GM12878 (cell line): ENCODE results near the gene SLC39A7.

ENCODE experiments used
- CHD2 ChIP-seq: IDR thresholded peaks from 2 replicates; pipeline ENCODE4 v1.6.1; 2011; ENCODE audit warnings: low read depth, low read length, improper control_type of control experiment, borderline replicate concordance
- CREB1 ChIP-seq: IDR thresholded peaks from 2 replicates; pipeline ENCODE4 v1.6.1; 2012; ENCODE audit warnings: low read depth, mild to moderate bottlenecking, inconsistent platforms
- CTCF ChIP-seq, 3 experiments: IDR thresholded peaks in 2 of 3; conservative IDR thresholded peaks in 1 of 3; 2 replicates each; pipeline ENCODE4 v1.5.1; 2011; ENCODE audit warnings: low read depth in 3 of 3, low read length in 3 of 3, mild to moderate bottlenecking in 3 of 3, control low read depth in 2 of 3, moderate library complexity in 2 of 3, inconsistent platforms in 1 of 3, mixed read lengths in 1 of 3; ENCODE audit not compliant: control insufficient read depth in 2 of 3, insufficient read depth in 1 of 3; ENCODE audit errors: extremely low read depth in 1 of 3
- EP300 ChIP-seq, 2 experiments: fragments of 150-350 bp in 1 of 2; IDR thresholded peaks; 2 replicates each; pipeline ENCODE4 v1.6.1; 2011 to 2012; ENCODE audit warnings: low read depth in 2 of 2, low read length in 2 of 2, borderline replicate concordance in 1 of 2, improper control_type of control experiment in 1 of 2, inconsistent platforms in 1 of 2; ENCODE audit not compliant: control insufficient read depth in 1 of 2
- FOXK2 ChIP-seq: fragments of 450-650 bp; IDR thresholded peaks from 2 replicates; pipeline ENCODE4 v1.6.1; 2017; ENCODE audit warnings: mild to moderate bottlenecking, moderate library complexity
- NFYB ChIP-seq: IDR thresholded peaks from 2 replicates; pipeline ENCODE4 v1.6.1; 2011; ENCODE audit warnings: low read depth, mild to moderate bottlenecking, low read length, improper control_type of control experiment, moderate library complexity; ENCODE audit not compliant: insufficient read depth
- PBX3 ChIP-seq: IDR thresholded peaks from 2 replicates; pipeline ENCODE4 v1.6.1; 2011; ENCODE audit warnings: mild to moderate bottlenecking, low read depth, low read length, moderate library complexity; ENCODE audit not compliant: insufficient replicate concordance
- POLR2A ChIP-seq: IDR thresholded peaks from 2 replicates; pipeline ENCODE4 v1.6.1; 2011; ENCODE audit warnings: low read depth, mild to moderate bottlenecking, low read length
- POLR2AphosphoS5 ChIP-seq: IDR thresholded peaks from 2 replicates; pipeline ENCODE4 v1.6.1; 2011; ENCODE audit warnings: mild to moderate bottlenecking, low read length, inconsistent platforms
- RAD21 ChIP-seq: IDR thresholded peaks from 2 replicates; pipeline ENCODE4 v1.6.1; 2011; ENCODE audit warnings: mild to moderate bottlenecking, low read depth, low read length, moderate library complexity; ENCODE audit not compliant: insufficient read depth
- RFX5 ChIP-seq: IDR thresholded peaks from 2 replicates; pipeline ENCODE4 v1.6.1; 2011; ENCODE audit warnings: low read depth, low read length, improper control_type of control experiment

DNA sequence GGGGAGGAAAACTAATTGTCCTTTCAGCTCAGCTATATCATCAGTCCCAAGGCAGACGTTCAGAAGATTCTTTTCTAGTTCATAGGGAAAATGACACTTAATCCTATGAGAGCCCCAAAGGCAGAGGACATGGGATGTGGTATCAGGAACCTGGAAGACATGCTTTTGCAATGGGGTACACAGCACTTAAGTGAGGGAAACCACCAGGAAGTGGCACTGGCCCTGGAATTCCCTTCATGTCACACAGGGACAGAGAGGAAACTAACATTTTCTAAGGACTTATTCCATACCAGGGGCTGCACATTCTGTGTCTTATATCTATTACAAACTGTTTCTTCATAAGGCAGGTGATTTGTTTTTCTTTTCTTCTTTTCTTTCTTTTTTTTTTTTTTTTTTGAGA is 42.8 kb downstream of the SLC39A7 start:
- TF ChIP-seq EP300 (IDR thresholded peaks at IDR 0.05; ENCODE audit: borderline replicate concordance in 1 of 2, control insufficient read depth in 1 of 2, low read depth in 2 of 2, low read length in 2 of 2), result no peak
- no peak for TF ChIP-seq CTCF (IDR thresholded peaks at IDR 0.05 in 2 of 3, conservative IDR thresholded peaks at IDR 0.05 in 1 of 3; ENCODE audit: control insufficient read depth in 2 of 3, extremely low read depth in 1 of 3, insufficient read depth in 1 of 3, low read depth in 3 of 3, low read length in 3 of 3)
- TF ChIP-seq POLR2AphosphoS5, result no peak
- TF ChIP-seq RAD21, result no peak
- no peak for TF ChIP-seq POLR2A
- TF ChIP-seq FOXK2, result no peak
- TF ChIP-seq CHD2, result no peak
- TF ChIP-seq CREB1, result no peak
- no peak for TF ChIP-seq NFYB
- no peak for TF ChIP-seq PBX3
- TF ChIP-seq RFX5, result no peak
